WTC11 (cell line): ENCODE results near the gene CCSER1. TPM values are rescaled to one million over a fixed set of nuclear protein-coding genes. Genes with fewer than 3 reads are reported as not detected.

Experiments
- ATAC-seq: fragments of 200-7000 bp; cut with Tn5 transposase; 2 replicates; pipeline ENCODE4 v1.10.0; 2021; ENCODE audit warnings: mild to moderate bottlenecking, moderate library complexity
- CTCF ChIA-PET: fragments of 300-600 bp; sonication (Branson Sonifier 250); formaldehyde crosslinking; loops from one replicate; lab custom pipeline; 2021; ENCODE audit warnings: antibody characterized with exemption; lab: Charles Lee
- POLR2A ChIA-PET: fragments of 350-600 bp; sonication (Branson Sonifier 250); formaldehyde crosslinking; loops from one replicate; lab custom pipeline; 2021; ENCODE audit warnings: antibody characterized with exemption; lab: Charles Lee
- DNase-seq: peaks from one replicate; pipeline ENCODE4 v3.0.0; 2021; ENCODE audit warnings: low spot score
- H3K27ac Mint-ChIP-seq: 2 replicates; pipeline ENCODE4 v1.8.0; 2021; ENCODE audit warnings: mixed read lengths
- H3K27me3 Mint-ChIP-seq: 2 replicates; pipeline ENCODE4 v1.8.0; 2021; ENCODE audit warnings: low read depth, mild to moderate bottlenecking, moderate library complexity, mixed read lengths
- H3K36me3 Mint-ChIP-seq: 2 replicates; pipeline ENCODE4 v1.8.0; 2021; ENCODE audit warnings: mixed read lengths
- H3K4me1 Mint-ChIP-seq: 2 replicates; pipeline ENCODE4 v1.8.0; 2022; ENCODE audit warnings: mixed read lengths
- H3K4me3 Mint-ChIP-seq: 2 replicates; pipeline ENCODE4 v1.8.0; 2021; ENCODE audit warnings: mild to moderate bottlenecking, moderate library complexity, mixed read lengths
- H3K9me3 Mint-ChIP-seq: 2 replicates; pipeline ENCODE4 v1.8.0; 2021; ENCODE audit warnings: mixed read lengths
- ATF3 ChIP-seq: sonication (generic); formaldehyde crosslinking; conservative IDR thresholded peaks from 2 replicates; pipeline ENCODE4 v1.8.1; 2022; ENCODE audit warnings: mild to moderate bottlenecking, missing genetic modification reagents
- CREM ChIP-seq: sonication (generic); formaldehyde crosslinking; IDR thresholded peaks from 2 replicates; pipeline ENCODE4 v1.8.1; 2022; ENCODE audit warnings: mild to moderate bottlenecking, missing genetic modification reagents, moderate library complexity
- E2F1 ChIP-seq: sonication (generic); formaldehyde crosslinking; IDR thresholded peaks from 2 replicates; pipeline ENCODE4 v1.8.0; 2022; ENCODE audit warnings: mild to moderate bottlenecking, missing genetic modification reagents
- ESRRA ChIP-seq: sonication (generic); formaldehyde crosslinking; IDR thresholded peaks from 2 replicates; pipeline ENCODE4 v1.8.1; 2022; ENCODE audit warnings: mild to moderate bottlenecking, missing genetic modification reagents, borderline replicate concordance
- FOXJ3 ChIP-seq: sonication (generic); formaldehyde crosslinking; IDR thresholded peaks from 2 replicates; pipeline ENCODE4 v1.9.0; 2021; ENCODE audit warnings: missing genetic modification reagents, mild to moderate bottlenecking, borderline replicate concordance
- FOXP1 ChIP-seq: sonication (generic); formaldehyde crosslinking; IDR thresholded peaks from 2 replicates; pipeline ENCODE4 v1.8.0; 2022; ENCODE audit warnings: missing genetic modification reagents, mild to moderate bottlenecking, moderate library complexity, borderline replicate concordance
- GRHL2 ChIP-seq: fragments of 250-450 bp; sonication (Bioruptor Pico); IDR thresholded peaks from 2 replicates; pipeline ENCODE4 v1.8.0; 2022; ENCODE audit warnings: mild to moderate bottlenecking, moderate library complexity; ENCODE audit not compliant: insufficient replicate concordance, severe bottlenecking
- KAT7 ChIP-seq: sonication (generic); formaldehyde crosslinking; IDR thresholded peaks from 2 replicates; pipeline ENCODE4 v1.8.1; 2023; ENCODE audit warnings: missing genetic modification reagents, mild to moderate bottlenecking, borderline replicate concordance
- NFE2L1 ChIP-seq: sonication (generic); formaldehyde crosslinking; IDR thresholded peaks from 2 replicates; pipeline ENCODE4 v1.8.1; 2023; ENCODE audit warnings: missing genetic modification reagents
- NFYB ChIP-seq: sonication (generic); formaldehyde crosslinking; conservative IDR thresholded peaks from 2 replicates; pipeline ENCODE4 v1.8.0; 2022; ENCODE audit warnings: low read depth, missing genetic modification reagents
- SMAD3 ChIP-seq: sonication (generic); formaldehyde crosslinking; IDR thresholded peaks from 2 replicates; pipeline ENCODE4 v1.8.0; 2022; ENCODE audit warnings: missing genetic modification reagents, mild to moderate bottlenecking, borderline replicate concordance
- TEAD1 ChIP-seq: sonication (generic); formaldehyde crosslinking; IDR thresholded peaks from 2 replicates; pipeline ENCODE4 v1.8.0; 2022; ENCODE audit warnings: mild to moderate bottlenecking, missing genetic modification reagents
- TP53 ChIP-seq: sonication (generic); formaldehyde crosslinking; IDR thresholded peaks from 2 replicates; pipeline ENCODE4 v1.8.1; 2023; ENCODE audit warnings: mild to moderate bottlenecking, missing genetic modification reagents
- ZNF121 ChIP-seq: sonication (generic); formaldehyde crosslinking; IDR thresholded peaks from 2 replicates; pipeline ENCODE4 v1.8.0; 2023; ENCODE audit warnings: missing genetic modification reagents
- ZNF396 ChIP-seq: fragments of 250-450 bp; sonication (Bioruptor Pico); IDR thresholded peaks from 2 replicates; pipeline ENCODE4 v1.8.0; 2021; ENCODE audit warnings: mild to moderate bottlenecking, moderate library complexity, borderline replicate concordance
- total RNA-seq: library from RNA; stranded (reverse); gene quantifications from 3 replicates; pipeline ENCODE4 v1.2.3, GENCODE V29; 2021
- TF ChIP-seq, protein P1 (sequence below): sonication (generic); formaldehyde crosslinking; IDR thresholded peaks from 2 replicates; pipeline ENCODE4 v1.8.0; 2022; ENCODE audit warnings: missing genetic modification reagents
- TF ChIP-seq, protein P2 (sequence below): fragments of 250-450 bp; sonication (Bioruptor Pico); IDR thresholded peaks from 2 replicates; pipeline ENCODE4 v1.9.0; 2021; ENCODE audit warnings: moderate library complexity, mild to moderate bottlenecking, inconsistent platforms, borderline replicate concordance
- TF ChIP-seq, protein P3 (sequence below): sonication (generic); formaldehyde crosslinking; IDR thresholded peaks from 2 replicates; pipeline ENCODE4 v1.8.0; 2023; ENCODE audit warnings: missing genetic modification reagents

CCSER1 gene
- total RNA-seq, 1 experiment from 2014 or later: 0.87 TPM

DNA sequence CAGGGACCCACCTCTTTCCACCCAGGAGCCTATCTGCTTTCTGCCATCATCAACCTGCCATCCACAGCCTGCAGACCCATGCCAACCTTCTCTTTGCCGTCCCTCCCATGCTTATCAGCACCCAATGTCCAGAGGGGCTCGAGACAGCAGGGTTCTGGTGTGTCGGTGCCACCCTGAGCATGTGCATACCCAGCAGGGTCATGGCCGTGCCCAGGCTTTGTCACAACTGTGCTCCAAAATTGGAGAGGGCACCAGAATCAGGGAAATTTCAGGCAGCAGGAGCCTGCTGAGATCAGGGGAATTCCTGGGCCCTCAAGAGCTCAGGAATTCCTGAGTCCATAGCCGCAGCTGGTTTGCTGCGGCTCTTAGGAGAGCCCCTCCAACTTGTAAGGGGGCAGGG, 330.6 kb downstream of the CCSER1 start (continued):
- TF ChIP-seq E2F1 (CRISPR knock-in tag) (no peak), NFE2L1 (CRISPR knock-in tag) (no peak)

DNA sequence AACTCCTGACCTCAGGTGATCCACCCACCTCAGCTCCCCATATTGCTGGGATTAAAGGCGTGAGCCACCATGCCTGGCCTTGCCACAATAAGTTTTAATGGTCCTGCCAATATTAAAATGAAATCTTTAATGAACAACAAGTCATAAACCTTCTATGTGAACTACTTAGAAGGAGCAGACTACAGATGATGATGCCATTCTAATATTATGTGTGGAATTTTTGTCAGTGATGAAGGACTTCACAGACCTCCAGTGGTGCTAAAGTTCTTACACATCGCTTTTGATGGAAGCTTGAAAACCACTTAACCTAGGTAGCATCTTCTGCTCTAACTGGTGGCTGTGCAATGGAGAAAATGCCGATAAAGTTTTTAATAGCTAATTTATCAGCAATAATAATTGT, 331.4 kb downstream of the CCSER1 start:
- H3K4me3 Mint-ChIP-seq: no peak overlapping the region
- ATAC-seq (no peak), DNase-seq (no peak)
- POLR2A ChIA-PET: no interaction called here
- peaks cover 44% of the 10 kb centered on the region for H3K9me3 Mint-ChIP-seq
- H3K27ac Mint-ChIP-seq: no peak overlapping the region
- H3K36me3 Mint-ChIP-seq: peaks cover 19% of the 10 kb centered on the region
- CTCF ChIA-PET: no interaction called here
- no peaks in the 10 kb centered on the region for H3K4me1 Mint-ChIP-seq
- no peaks in the 10 kb centered on the region for H3K27me3 Mint-ChIP-seq
- TF ChIP-seq CREM: no peak
- TF ChIP-seq ZNF396: no peak
- TF ChIP-seq, protein P1, sequence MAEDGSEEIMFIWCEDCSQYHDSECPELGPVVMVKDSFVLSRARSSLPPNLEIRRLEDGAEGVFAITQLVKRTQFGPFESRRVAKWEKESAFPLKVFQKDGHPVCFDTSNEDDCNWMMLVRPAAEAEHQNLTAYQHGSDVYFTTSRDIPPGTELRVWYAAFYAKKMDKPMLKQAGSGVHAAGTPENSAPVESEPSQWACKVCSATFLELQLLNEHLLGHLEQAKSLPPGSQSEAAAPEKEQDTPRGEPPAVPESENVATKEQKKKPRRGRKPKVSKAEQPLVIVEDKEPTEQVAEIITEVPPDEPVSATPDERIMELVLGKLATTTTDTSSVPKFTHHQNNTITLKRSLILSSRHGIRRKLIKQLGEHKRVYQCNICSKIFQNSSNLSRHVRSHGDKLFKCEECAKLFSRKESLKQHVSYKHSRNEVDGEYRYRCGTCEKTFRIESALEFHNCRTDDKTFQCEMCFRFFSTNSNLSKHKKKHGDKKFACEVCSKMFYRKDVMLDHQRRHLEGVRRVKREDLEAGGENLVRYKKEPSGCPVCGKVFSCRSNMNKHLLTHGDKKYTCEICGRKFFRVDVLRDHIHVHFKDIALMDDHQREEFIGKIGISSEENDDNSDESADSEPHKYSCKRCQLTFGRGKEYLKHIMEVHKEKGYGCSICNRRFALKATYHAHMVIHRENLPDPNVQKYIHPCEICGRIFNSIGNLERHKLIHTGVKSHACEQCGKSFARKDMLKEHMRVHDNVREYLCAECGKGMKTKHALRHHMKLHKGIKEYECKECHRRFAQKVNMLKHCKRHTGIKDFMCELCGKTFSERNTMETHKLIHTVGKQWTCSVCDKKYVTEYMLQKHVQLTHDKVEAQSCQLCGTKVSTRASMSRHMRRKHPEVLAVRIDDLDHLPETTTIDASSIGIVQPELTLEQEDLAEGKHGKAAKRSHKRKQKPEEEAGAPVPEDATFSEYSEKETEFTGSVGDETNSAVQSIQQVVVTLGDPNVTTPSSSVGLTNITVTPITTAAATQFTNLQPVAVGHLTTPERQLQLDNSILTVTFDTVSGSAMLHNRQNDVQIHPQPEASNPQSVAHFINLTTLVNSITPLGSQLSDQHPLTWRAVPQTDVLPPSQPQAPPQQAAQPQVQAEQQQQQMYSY (CRISPR knock-in tag): no peak
- TF ChIP-seq FOXJ3 (CRISPR knock-in tag): no peak
- no peak for TF ChIP-seq NFYB
- TF ChIP-seq ESRRA (CRISPR knock-in tag): no peak
- TF ChIP-seq, protein P2, sequence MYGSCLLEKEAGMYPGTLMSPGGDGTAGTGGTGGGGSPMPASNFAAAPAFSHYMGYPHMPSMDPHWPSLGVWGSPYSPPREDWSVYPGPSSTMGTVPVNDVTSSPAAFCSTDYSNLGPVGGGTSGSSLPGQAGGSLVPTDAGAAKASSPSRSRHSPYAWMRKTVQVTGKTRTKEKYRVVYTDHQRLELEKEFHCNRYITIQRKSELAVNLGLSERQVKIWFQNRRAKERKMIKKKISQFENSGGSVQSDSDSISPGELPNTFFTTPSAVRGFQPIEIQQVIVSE (CRISPR knock-in tag): no peak
- TF ChIP-seq ATF3 (CRISPR knock-in tag): no peak
- no peak for TF ChIP-seq SMAD3 (CRISPR knock-in tag)
- TF ChIP-seq FOXP1 (CRISPR knock-in tag): no peak
- TF ChIP-seq ZNF121: no peak
- TF ChIP-seq GRHL2 (CRISPR knock-in tag): no peak
- TF ChIP-seq, protein P3, sequence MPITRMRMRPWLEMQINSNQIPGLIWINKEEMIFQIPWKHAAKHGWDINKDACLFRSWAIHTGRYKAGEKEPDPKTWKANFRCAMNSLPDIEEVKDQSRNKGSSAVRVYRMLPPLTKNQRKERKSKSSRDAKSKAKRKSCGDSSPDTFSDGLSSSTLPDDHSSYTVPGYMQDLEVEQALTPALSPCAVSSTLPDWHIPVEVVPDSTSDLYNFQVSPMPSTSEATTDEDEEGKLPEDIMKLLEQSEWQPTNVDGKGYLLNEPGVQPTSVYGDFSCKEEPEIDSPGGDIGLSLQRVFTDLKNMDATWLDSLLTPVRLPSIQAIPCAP (CRISPR knock-in tag): no peak
- no peak for TF ChIP-seq TEAD1 (CRISPR knock-in tag)
- TF ChIP-seq TP53 (CRISPR knock-in tag): no peak
- TF ChIP-seq E2F1 (CRISPR knock-in tag): no peak
- TF ChIP-seq KAT7: no peak
